Neural progenitor cell (in vitro differentiated cells): ENCODE measurements around the gene NBEA. TPM values are rescaled to one million over a fixed set of nuclear protein-coding genes. Genes with fewer than 3 reads are reported as not detected.

Source experiments
- DNase-seq: peaks from one replicate; pipeline ENCODE4 v3.0.0-alpha.2; 2016; ENCODE audit warnings: low spot score
- H2AFZ ChIP-seq: fragments of 200-600 bp; sonication (generic); replicated peaks from 2 replicates; pipeline ENCODE4 v1.6.1; 2016; ENCODE audit warnings: antibody characterized with exemption
- H3F3A ChIP-seq: fragments of 200-600 bp; sonication (generic); 2 replicates; pipeline ENCODE4 v1.6.1; 2016; ENCODE audit warnings: antibody characterized with exemption, low read depth
- H3K27ac ChIP-seq: fragments of 200-600 bp; sonication (generic); 2 replicates; pipeline ENCODE4 v1.5.1; 2016; ENCODE audit warnings: mild to moderate bottlenecking
- H3K27me3 ChIP-seq: fragments of 200-600 bp; sonication (generic); 2 replicates; pipeline ENCODE4 v1.6.1; 2016; ENCODE audit warnings: mild to moderate bottlenecking, moderate library complexity
- H3K36me3 ChIP-seq: fragments of 200-600 bp; sonication (generic); 2 replicates; pipeline ENCODE4 v1.5.1; 2016
- H3K4me1 ChIP-seq: fragments of 200-600 bp; sonication (generic); 2 replicates; pipeline ENCODE4 v1.6.1; 2016; ENCODE audit warnings: mixed run types
- H3K4me2 ChIP-seq: fragments of 200-600 bp; sonication (generic); 2 replicates; pipeline ENCODE4 v1.6.1; 2016
- H3K4me3 ChIP-seq: fragments of 200-600 bp; sonication (generic); 2 replicates; pipeline ENCODE4 v1.5.1; 2016
- H3K79me2 ChIP-seq: fragments of 200-600 bp; sonication (generic); 2 replicates; pipeline ENCODE4 v1.6.1; 2016; ENCODE audit warnings: low read depth
- H3K9ac ChIP-seq: fragments of 200-600 bp; sonication (generic); 2 replicates; pipeline ENCODE4 v1.6.1; 2016
- H3K9me3 ChIP-seq: fragments of 200-600 bp; sonication (generic); 2 replicates; pipeline ENCODE4 v1.5.1; 2016; ENCODE audit warnings: low read depth
- H4K20me1 ChIP-seq: fragments of 200-600 bp; sonication (generic); 2 replicates; pipeline ENCODE4 v1.6.1; 2016; ENCODE audit warnings: low read depth
- H3K27ac Mint-ChIP-seq: 3 replicates; pipeline ENCODE4 v1.8.0; 2021; ENCODE audit warnings: mixed read lengths
- H3K27me3 Mint-ChIP-seq: 2 replicates; pipeline ENCODE4 v1.8.0; 2022; ENCODE audit warnings: low read depth, mild to moderate bottlenecking, inconsistent platforms, moderate library complexity, mixed read lengths; ENCODE audit not compliant: insufficient read depth
- H3K36me3 Mint-ChIP-seq: 3 replicates; pipeline ENCODE4 v1.8.0; 2021; ENCODE audit warnings: mixed read lengths
- H3K4me1 Mint-ChIP-seq: 3 replicates; pipeline ENCODE4 v1.8.0; 2021; ENCODE audit warnings: mixed read lengths
- H3K4me3 Mint-ChIP-seq: 3 replicates; pipeline ENCODE4 v1.8.0; 2021; ENCODE audit warnings: mild to moderate bottlenecking, moderate library complexity, mixed read lengths
- H3K9me3 Mint-ChIP-seq: 3 replicates; pipeline ENCODE4 v1.8.0; 2020; ENCODE audit warnings: mixed read lengths
- CTCF ChIP-seq: fragments of 200-600 bp; sonication (generic); IDR thresholded peaks from 2 replicates; pipeline ENCODE4 v1.5.1; 2017; ENCODE audit warnings: antibody characterized with exemption, mild to moderate bottlenecking
- EZH2 ChIP-seq: fragments of 200-600 bp; sonication (generic); IDR thresholded peaks from 2 replicates; pipeline ENCODE4 v1.6.1; 2017; ENCODE audit warnings: antibody characterized with exemption, mild to moderate bottlenecking, moderate library complexity
- EZH2phosphoT487 ChIP-seq: fragments of 200-600 bp; sonication (generic); IDR thresholded peaks from 2 replicates; pipeline ENCODE4 v1.6.1; 2017; ENCODE audit warnings: antibody characterized with exemption
- total RNA-seq: library from RNA; depleted of rRNA; stranded (reverse); fragments of >200 nt; gene quantifications from 2 replicates; pipeline ENCODE4 v1.2.3, GENCODE V29; 2015; ENCODE audit warnings: low replicate concordance

Gene NBEA
- total RNA-seq, 1 donor from 2014 or later, result 31.0 TPM

- peaks cover 24% of the 10 kb centered on the region for H3K4me1 Mint-ChIP-seq
- no peak overlapping the region for H3K9ac ChIP-seq
- H3K4me3 ChIP-seq, result peak overlapping the region; percentile 93
- H3K36me3 Mint-ChIP-seq, result no peaks in the 10 kb centered on the region
- no peaks in the 10 kb centered on the region for H3K9me3 Mint-ChIP-seq
- DNase-seq, result no peak
- no peaks in the 10 kb centered on the region for H3K9me3 ChIP-seq
- H3K27me3 Mint-ChIP-seq, result peaks cover 2% of the 10 kb centered on the region
- TF ChIP-seq EZH2 (no peak), EZH2phosphoT487 (no peak), CTCF (no peak)
- peak overlapping the region; percentile 97 for H3K4me2 ChIP-seq
- peaks cover 71% of the 10 kb centered on the region for H3K79me2 ChIP-seq
- H3K27ac ChIP-seq, result no peak overlapping the region
- peaks cover 52% of the 10 kb centered on the region for H3K4me1 ChIP-seq
- H3K36me3 ChIP-seq, result no peaks in the 10 kb centered on the region
- H3K27me3 ChIP-seq, result no peaks in the 10 kb centered on the region
- H3F3A ChIP-seq, result peaks cover 44% of the 10 kb centered on the region
- H3K4me3 Mint-ChIP-seq, result peak overlapping the region; percentile 93
- H3K27ac Mint-ChIP-seq, result no peak overlapping the region
- no peak overlapping the region for H2AFZ ChIP-seq
- H4K20me1 ChIP-seq, result peaks cover 69% of the 10 kb centered on the region
Observed at GRCh38 chr13:34944751-34945150, 2.7 kb downstream of the NBEA start.

GRCh38 chr13:34951528-34951927, 9.5 kb downstream of the NBEA start:
- H3K4me1 Mint-ChIP-seq, result no peaks in the 10 kb centered on the region
- peaks cover 15% of the 10 kb centered on the region for H3K36me3 ChIP-seq

GRCh38 chr13:34959489-34959888, 17.4 kb downstream of the NBEA start:
- no peaks in the 10 kb centered on the region for H3K27me3 Mint-ChIP-seq
- peaks cover 99% of the 10 kb centered on the region for H3K79me2 ChIP-seq
- no peak for TF ChIP-seq EZH2phosphoT487
- TF ChIP-seq CTCF, result no peak
- TF ChIP-seq EZH2, result no peak

More at GRCh38 chr13:34951528-34951927, 9.5 kb downstream of the NBEA start:
- Histone ChIP-seq H3K4me3 (no peak overlapping the region), H3K9me3 (peaks cover 23% of the 10 kb centered on the region), H3K9ac (no peak overlapping the region), H3K4me1 (peaks cover 24% of the 10 kb centered on the region), H3K27me3 (no peaks in the 10 kb centered on the region), H2AFZ (no peak overlapping the region), H3K4me2 (no peak overlapping the region), H3K27ac (no peak overlapping the region), H3K79me2 (peaks cover 100% of the 10 kb centered on the region), H3F3A (peaks cover 14% of the 10 kb centered on the region), H4K20me1 (peaks cover 39% of the 10 kb centered on the region)
- Mint-ChIP-seq H3K27ac (no peak overlapping the region), H3K27me3 (no peaks in the 10 kb centered on the region), H3K36me3 (peaks cover 15% of the 10 kb centered on the region), H3K4me3 (no peak overlapping the region), H3K9me3 (peaks cover 24% of the 10 kb centered on the region)
- TF ChIP-seq EZH2 (no peak), CTCF (no peak)
- DNase-seq, result no peak

More at GRCh38 chr13:34959489-34959888, 17.4 kb downstream of the NBEA start:
- peaks cover 8% of the 10 kb centered on the region for H3K36me3 Mint-ChIP-seq
- Histone ChIP-seq H3K4me3 (no peak overlapping the region), H3K4me2 (no peak overlapping the region), H3K36me3 (no peaks in the 10 kb centered on the region), H2AFZ (no peak overlapping the region), H3F3A (no peaks in the 10 kb centered on the region), H4K20me1 (peaks cover 6% of the 10 kb centered on the region), H3K4me1 (no peaks in the 10 kb centered on the region), H3K9me3 (peaks cover 5% of the 10 kb centered on the region), H3K9ac (no peak overlapping the region), H3K27ac (no peak overlapping the region), H3K27me3 (no peaks in the 10 kb centered on the region)
- no peaks in the 10 kb centered on the region for H3K4me1 Mint-ChIP-seq
- peaks cover 10% of the 10 kb centered on the region for H3K9me3 Mint-ChIP-seq
- H3K27ac Mint-ChIP-seq, result no peak overlapping the region
- no peak for DNase-seq
- no peak overlapping the region for H3K4me3 Mint-ChIP-seq
